IPS-18c (cell line): ENCODE measurements around the gene PRKG1.

Experiments
- H3K4me3 ChIP-seq: 2 replicates; pipeline ENCODE4 v1.7.0; 2013; ENCODE audit warnings: low read depth, mild to moderate bottlenecking, low read length, moderate library complexity; ENCODE audit not compliant: insufficient read depth
- H3K9me3 ChIP-seq: one replicate; pipeline ENCODE4 v1.6.1; 2013; ENCODE audit warnings: mild to moderate bottlenecking, low read length, moderate library complexity; ENCODE audit not compliant: control insufficient read depth, insufficient read depth

Gene PRKG1

DNA sequence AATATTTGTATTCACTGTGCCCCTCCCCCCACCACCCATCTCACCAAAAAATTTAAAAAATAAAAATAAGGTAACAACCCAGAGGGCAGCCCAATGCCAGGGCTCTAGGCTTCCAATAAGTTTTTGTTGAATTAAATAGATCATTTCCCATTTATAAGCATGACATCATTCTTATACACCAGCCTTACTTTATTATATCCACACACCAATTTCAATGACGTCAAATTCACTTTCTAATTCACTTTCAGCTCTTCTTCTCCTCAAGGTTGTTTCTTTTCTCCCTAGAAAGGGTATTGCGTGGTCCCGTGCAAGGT lies 1238.6 kb downstream of the PRKG1 start:
- H3K9me3 ChIP-seq = no peaks in the 10 kb centered on the region
- H3K4me3 ChIP-seq = peak overlapping the region; percentile 64

GRCh38 chr10:52313256-52313932 lies 1239.1 kb downstream of the PRKG1 start:
- H3K4me3 ChIP-seq = peak overlapping the region; percentile 64
- no peaks in the 10 kb centered on the region for H3K9me3 ChIP-seq

DNA sequence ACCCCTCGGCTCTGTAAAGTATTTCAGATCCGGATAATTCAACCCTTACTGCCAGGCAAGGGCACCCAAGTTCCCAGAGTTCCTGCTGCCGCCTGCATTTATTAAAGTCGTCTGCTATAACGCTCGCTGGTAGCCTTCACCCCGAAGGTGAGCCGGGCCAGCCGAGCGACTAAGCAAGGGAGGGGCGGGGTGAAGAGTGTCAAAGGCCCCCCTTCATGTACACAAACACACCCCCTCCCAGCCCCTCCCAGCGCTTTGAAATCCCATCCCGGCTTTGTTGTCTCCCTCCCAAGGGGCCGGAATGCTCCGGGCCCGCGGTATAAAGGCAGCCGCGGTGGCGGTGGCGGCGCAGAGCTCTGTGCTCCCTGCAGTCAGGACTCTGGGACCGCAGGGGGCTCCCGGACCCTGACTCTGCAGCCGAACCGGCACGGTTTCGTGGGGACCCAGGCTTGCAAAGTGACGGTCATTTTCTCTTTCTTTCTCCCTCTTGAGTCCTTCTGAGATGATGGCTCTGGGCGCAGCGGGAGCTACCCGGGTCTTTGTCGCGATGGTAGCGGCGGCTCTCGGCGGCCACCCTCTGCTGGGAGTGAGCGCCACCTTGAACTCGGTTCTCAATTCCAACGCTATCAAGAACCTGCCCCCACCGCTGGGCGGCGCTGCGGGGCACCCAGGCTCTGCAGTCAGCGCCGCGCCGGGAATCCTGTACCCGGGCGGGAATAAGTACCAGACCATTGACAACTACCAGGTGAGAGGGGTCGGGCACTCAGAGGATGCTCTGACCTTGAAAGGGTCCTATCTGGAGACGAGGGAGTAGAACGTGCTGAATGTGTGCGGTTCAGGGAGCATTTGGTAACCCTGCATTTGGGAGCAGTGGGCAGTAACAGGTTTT lies 1239.9 kb downstream of the PRKG1 start, which contains the start of gene DKK1:
Gene DKK1 (plus strand): TSS at position 349 of the 889 bp plus-strand sequence. CDS start 154 bp downstream, at position 503.
- Histone ChIP-seq H3K9me3 (no peaks in the 10 kb centered on the region), H3K4me3 (peak within 1 kb of the TSS; percentile 64)

- Histone ChIP-seq H3K4me3 (peak overlapping the region; percentile 64), H3K9me3 (no peaks in the 10 kb centered on the region)
Observed at GRCh38 chr10:52314822-52315552, 1240.7 kb downstream of the PRKG1 start.

DNA sequence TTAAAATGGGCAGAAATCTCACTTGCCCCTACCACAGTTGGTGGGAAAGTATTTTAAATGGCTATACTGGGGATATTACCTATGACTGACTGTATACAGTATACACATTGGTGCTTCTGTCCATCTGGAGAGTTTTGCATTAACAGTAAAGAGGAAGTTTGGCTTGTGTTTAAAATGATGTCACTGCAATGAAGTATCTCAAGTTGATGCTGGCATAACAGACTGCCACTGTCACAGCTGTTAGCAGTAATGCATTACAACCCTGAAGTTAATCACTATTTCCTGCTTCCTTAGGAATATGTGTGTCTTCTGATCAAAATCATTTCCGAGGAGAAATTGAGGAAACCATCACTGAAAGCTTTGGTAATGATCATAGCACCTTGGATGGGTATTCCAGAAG lies 1241.7 kb downstream of the PRKG1 start:
- H3K4me3 ChIP-seq = no peak overlapping the region
- H3K9me3 ChIP-seq = no peaks in the 10 kb centered on the region

- Histone ChIP-seq H3K4me3 (no peak overlapping the region), H3K9me3 (no peaks in the 10 kb centered on the region)
Observed at GRCh38 chr10:52316500-52316899, 1242.2 kb downstream of the PRKG1 start.

DNA sequence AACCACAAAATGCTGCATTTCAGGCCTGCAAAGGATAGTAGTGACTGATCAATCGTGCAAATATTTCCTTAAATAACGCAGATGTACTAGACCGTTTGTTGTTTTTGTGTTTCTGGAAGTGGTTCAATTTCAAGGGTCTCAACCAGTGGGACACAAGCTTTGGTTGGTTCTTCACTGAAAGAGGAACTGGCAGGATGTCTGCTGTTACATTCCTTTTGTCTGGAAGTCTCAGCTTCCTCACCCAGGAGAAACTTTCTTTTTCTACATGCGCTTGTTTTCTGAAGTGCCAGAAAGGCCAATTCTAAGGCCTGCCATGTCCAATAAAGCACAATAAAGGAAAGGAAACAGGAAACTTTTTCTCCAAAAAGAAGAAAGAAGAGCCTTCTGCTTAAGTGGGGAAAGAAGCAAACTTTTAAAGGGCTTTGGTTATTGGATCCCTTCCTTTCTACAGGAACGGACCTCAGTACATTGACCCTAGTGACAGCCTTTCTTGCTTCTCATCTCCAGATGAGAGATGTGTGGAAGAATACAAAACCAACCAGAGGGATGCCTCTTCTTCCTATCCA lies 1243.9 kb downstream of the PRKG1 start:
- Histone ChIP-seq H3K4me3 (no peak overlapping the region), H3K9me3 (no peaks in the 10 kb centered on the region)

DNA sequence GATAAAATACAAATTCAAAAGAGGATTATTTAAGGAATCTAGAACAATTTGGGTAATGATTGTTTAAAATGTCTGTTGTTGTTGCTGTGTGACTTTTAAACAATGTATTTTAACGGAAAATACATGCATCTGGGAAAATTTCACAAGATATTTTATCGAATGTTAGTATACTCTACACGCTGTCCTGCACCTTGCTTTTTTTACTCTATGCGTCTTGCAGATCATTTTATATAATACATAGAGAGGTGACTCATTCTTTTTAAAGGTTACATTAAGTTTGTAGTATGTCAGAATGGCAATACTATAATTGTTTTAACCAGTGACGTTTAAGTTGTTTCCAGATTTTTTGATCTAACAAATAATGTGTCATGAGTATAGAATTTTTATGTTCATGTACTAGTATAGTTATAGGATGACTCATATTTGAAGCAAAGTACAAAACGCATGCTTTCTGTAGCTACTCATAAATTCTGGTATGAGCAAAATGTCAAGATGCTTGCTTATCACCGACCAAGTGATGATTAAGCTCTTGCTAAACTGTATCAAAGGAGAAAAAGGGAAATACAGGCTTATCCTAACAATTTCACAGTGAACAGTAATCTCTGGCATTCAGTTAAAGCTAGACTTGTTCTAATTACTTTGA lies 1244.7 kb downstream of the PRKG1 start:
- Histone ChIP-seq H3K4me3 (no peak overlapping the region), H3K9me3 (no peaks in the 10 kb centered on the region)

DNA sequence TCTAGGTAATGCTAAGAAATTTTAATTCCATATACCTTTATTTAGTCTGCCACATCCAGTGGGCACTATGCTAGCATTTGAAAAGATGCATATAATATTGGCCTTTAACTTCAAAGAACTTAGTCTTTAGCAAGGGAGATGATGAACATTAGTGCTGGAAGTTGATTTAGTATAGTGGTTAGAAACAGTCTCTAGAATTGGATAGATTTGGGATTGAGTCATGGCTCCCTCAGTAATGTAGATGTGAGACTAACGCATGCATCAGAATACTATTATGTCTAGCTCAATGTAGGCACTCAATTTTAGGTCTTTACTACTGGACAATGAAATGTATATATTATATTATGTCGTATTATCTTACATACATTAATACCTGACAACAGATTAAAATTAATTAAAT lies 1245.6 kb downstream of the PRKG1 start:
- no peak overlapping the region for H3K4me3 ChIP-seq
- H3K9me3 ChIP-seq = no peaks in the 10 kb centered on the region

DNA sequence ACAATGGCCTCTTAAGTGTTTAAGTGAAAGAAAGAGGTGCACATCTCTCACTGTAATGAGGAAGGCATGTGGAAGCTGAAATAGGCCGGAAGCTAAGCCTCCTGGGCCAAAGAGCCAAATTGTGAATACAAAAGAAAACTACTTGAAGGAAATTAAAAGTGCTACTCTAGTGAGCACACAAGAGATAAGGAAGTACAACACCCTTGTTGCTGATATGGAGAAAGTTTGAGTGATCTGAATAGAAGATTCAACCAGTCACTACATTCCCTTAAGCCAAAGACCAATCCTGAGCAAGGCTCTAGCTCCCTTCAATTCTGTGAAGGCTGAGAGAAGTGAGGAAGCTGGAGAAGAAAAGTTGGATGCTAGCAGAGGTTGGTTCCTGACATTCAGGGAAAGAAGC lies 1248.0 kb downstream of the PRKG1 start:
- Histone ChIP-seq H3K4me3 (no peak overlapping the region), H3K9me3 (peaks cover 2% of the 10 kb centered on the region)

DNA sequence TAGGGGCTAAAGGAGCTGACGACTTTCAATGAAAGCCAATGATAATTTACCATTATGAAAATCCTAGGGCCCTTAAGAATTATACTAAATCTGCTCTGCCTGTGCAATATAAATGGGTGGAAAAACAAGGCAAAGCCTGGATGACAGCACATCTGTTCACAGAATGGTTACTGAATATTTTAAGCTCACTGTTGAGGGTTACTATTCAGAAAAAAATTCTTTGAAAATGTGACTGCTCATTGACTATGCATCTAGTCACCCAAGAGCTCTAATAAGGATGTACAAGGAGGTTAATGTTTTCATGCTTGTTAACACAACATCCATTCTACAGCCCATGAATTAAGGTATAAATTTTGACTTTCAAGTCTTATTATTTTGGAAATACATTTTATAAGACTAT lies 1248.6 kb downstream of the PRKG1 start:
- Histone ChIP-seq H3K4me3 (no peak overlapping the region), H3K9me3 (peaks cover 2% of the 10 kb centered on the region)

- H3K4me3 ChIP-seq = no peak overlapping the region
- H3K9me3 ChIP-seq = peaks cover 2% of the 10 kb centered on the region
Observed at GRCh38 chr10:52326382-52326781, 1252.1 kb downstream of the PRKG1 start.

DNA sequence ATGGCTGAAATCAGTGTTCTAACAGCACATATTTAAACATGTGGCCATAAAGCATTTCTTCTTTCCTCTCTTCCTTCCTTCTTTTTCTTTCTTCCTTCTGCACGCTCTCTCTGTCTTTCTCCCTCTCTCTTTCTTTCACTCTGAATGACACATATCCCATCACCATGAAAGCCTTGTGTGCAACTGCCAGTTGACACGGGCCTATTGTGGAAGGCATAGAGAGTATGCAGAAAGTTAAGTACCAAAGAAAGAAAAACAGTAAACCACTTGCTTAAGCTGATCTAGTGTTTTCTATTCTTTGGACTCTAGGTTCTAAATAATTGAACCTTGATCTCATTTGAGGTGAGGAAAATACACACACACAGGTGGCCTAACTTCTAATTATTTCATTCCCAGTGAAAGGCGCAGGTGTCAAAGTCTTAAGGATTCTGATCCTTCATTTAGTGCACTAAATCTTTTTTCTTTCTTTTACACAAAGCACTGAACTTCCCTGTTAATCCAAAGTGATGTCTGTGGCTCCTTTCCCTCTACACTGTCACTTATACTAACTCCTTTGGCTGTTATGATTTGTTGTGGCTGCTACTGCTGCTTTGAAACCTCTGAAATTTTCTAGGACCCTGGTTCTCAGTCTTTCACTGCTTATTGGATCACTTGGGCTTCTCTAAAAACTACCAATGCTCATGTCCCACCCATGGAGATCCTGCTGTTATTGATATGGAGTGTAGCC lies 1257.5 kb downstream of the PRKG1 start:
- Histone ChIP-seq H3K9me3 (no peaks in the 10 kb centered on the region), H3K4me3 (no peak overlapping the region)

DNA sequence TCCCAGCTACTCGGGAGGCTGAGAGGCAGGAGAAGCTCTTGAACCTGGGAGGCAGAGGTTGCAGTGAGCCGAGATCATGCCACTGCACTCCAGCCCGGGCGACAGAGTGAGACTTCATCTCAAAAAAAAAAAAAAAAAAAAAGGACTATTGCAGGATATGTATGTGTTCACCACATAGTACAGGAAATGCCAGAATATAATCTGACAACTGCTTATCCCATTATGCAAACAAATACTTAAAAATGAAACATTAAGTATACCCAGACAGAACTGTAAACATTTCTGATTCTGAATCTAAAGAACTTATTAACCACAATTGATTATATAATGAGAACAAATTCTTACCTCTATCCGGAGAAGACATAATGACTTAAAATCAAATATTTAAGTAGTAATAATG lies 1258.5 kb downstream of the PRKG1 start:
- Histone ChIP-seq H3K4me3 (no peak overlapping the region), H3K9me3 (no peaks in the 10 kb centered on the region)

DNA sequence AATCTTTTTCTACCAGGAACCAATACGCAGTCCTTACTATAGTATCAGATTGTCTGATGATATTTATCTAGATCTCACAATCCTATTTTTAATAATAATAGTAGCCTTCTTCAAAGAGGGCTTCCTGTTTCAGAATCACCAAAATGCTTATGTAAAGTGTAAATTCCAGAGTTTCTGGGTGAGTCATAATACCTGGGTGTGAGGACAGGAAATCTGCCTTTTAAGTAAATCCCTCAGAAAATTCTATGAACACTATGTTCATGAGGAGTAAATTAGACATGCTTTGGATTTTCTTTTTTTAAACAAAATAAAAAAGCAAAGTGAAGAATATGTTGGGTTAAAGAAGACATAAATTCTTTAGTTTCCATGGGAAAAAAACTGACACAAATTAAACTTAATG lies 1260.3 kb downstream of the PRKG1 start:
- Histone ChIP-seq H3K4me3 (no peak overlapping the region), H3K9me3 (no peaks in the 10 kb centered on the region)

GRCh38 chr10:52335665-52336064 lies 1261.4 kb downstream of the PRKG1 start:
- H3K4me3 ChIP-seq = no peak overlapping the region

DNA sequence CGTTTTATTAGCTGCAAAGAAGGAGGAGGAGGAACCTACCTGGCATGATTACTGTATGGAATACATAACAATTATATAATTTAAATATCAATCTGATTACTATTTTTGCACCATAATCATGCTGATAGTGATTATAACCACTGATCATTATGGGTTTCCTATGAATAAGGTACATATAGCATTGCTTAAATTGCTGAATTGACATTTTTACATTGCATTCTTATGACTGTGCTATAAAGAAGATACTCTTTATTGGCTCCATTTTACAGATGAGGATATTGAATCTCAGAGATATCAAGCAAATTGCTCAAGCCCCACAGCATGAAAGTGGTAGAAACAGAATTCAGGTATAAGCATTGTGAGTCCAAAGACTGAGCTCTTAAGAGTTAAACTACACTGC lies 1262.9 kb downstream of the PRKG1 start:
- no peaks in the 10 kb centered on the region for H3K9me3 ChIP-seq
- no peak overlapping the region for H3K4me3 ChIP-seq

More at GRCh38 chr10:52335665-52336064, 1261.4 kb downstream of the PRKG1 start:
- no peaks in the 10 kb centered on the region for H3K9me3 ChIP-seq
